Testis (tissue), 3 donors: ENCODE results near the gene IFNL4. TPM values are rescaled to one million over a fixed set of nuclear protein-coding genes. Genes with fewer than 3 reads are reported as not detected.

Experiments used
- DNase-seq: peaks from one replicate; pipeline ENCODE4 v3.0.0-alpha.2; 2019
- H3K27ac ChIP-seq, 2 donors: fragments of 200-600 bp; sonication (generic); one replicate each; pipeline ENCODE4 v1.5.1; 2019
- H3K27me3 ChIP-seq: fragments of 200-600 bp; sonication (generic); one replicate; pipeline ENCODE4 v1.5.1; 2019
- H3K36me3 ChIP-seq: fragments of 200-600 bp; sonication (generic); one replicate; pipeline ENCODE4 v1.5.1; 2017; ENCODE audit warnings: low read depth; ENCODE audit errors: missing control alignments
- H3K4me1 ChIP-seq: fragments of 200-600 bp; sonication (generic); one replicate; pipeline ENCODE4 v1.5.1; 2019
- H3K4me3 ChIP-seq, 2 donors: fragments of 200-600 bp; sonication (generic); one replicate each; pipeline ENCODE4 v1.5.1; 2017 to 2019
- H3K9me3 ChIP-seq: fragments of 200-600 bp; sonication (generic); one replicate; pipeline ENCODE4 v1.5.1; 2017
- POLR2A ChIP-seq: fragments of 450-650 bp; IDR thresholded peaks from one replicate; pipeline ENCODE4 v1.6.1; 2017; ENCODE audit warnings: antibody characterized with exemption, mild to moderate bottlenecking, moderate library complexity
- WGBS, 2 donors: methylation state at CpG; one replicate each; pipeline ENCODE4 v1.1.5; 2018; 5-methylcytosine and 5-hydroxymethylcytosine counted together
- intact Hi-C: fragments of 100-400 bp; cut with DNase I; formaldehyde crosslinking; loops from one replicate; pipeline ENCODE4 v1.15.1; 2023; ENCODE audit warnings: low total_unique reads
- polyA plus RNA-seq: library from polyadenylated mRNA; stranded (reverse); fragments of 350-450 nt; fragmentation: Illumina TruSeq; extraction: RNeasy Lipid Tissue Mini Kit (QIAGEN cat#74804); gene quantifications from one replicate; pipeline ENCODE4 v1.2.3, GENCODE V29; 2014; ENCODE audit warnings: low read depth, low replicate concordance; ENCODE audit not compliant: insufficient read depth
- total RNA-seq, 2 donors: library from RNA; depleted of rRNA; stranded (reverse); fragments of >200 nt; gene quantifications; one replicate each; pipeline ENCODE4 v1.2.3, GENCODE V29; 2016
- TF ChIP-seq, protein P1 (sequence below), 3 experiments: fragments of 450-650 bp in 2 of 3; fragments of 200-600 bp in 1 of 3; sonication (generic) in 1 of 3; IDR thresholded peaks; one replicate each; pipeline ENCODE4 v1.5.1; 2016 to 2019; ENCODE audit warnings: antibody characterized with exemption in 3 of 3, mild to moderate bottlenecking in 2 of 3, moderate library complexity in 1 of 3

Gene IFNL4
- total and polyA plus RNA-seq, 3 donors from 2014 or later, result not detected

DNA sequence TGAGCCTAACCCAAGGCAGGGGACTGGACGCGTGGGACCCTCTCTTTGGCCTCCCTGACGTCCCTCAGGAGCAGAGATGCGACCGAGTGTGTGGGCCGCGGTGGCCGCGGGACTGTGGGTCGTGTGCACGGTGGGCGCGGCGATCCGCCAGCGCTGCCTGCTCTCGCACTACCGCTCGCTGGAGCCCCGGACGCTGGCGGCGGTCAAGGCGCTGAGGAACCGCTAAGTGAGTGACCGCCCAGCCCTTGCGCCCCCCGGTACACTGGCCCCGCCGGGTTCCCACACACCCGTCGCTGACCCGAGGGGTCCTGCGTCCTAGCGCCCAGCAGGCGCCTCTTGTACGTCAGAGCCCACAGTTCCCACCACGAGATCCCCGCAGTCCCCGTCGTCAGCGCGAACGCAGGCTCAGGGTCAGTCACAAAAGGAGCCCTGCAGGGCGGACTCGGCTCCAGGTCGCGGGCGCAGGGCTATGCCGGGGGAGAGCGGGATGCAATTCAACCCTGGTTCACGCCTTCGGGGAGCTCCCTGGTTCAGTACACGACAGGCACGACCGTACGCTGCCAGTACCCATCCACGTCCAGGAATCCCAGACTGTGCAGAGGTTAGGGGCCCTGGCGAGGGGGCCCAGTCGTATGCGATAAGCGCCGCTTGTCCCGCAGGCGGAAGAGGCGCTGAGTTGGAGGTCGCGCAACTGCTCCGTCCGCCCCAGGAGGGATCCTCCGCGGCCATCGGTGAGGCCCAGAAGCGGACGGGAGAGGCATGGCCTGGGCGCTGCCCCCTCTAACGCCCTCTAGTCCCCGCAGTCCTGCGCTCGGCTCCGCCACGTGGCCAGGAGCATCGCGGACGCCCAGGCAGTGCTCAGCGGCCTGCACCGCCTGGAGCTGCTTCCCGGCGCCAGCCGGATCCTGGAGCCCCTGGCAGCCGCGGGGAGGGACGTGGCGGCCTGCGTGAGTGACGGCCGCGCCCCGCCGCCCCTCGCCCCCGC, 15.9 kb upstream of the IFNL4 start:
- no peaks in the 10 kb centered on the region for H3K27me3 ChIP-seq
- TF ChIP-seq, protein P1, sequence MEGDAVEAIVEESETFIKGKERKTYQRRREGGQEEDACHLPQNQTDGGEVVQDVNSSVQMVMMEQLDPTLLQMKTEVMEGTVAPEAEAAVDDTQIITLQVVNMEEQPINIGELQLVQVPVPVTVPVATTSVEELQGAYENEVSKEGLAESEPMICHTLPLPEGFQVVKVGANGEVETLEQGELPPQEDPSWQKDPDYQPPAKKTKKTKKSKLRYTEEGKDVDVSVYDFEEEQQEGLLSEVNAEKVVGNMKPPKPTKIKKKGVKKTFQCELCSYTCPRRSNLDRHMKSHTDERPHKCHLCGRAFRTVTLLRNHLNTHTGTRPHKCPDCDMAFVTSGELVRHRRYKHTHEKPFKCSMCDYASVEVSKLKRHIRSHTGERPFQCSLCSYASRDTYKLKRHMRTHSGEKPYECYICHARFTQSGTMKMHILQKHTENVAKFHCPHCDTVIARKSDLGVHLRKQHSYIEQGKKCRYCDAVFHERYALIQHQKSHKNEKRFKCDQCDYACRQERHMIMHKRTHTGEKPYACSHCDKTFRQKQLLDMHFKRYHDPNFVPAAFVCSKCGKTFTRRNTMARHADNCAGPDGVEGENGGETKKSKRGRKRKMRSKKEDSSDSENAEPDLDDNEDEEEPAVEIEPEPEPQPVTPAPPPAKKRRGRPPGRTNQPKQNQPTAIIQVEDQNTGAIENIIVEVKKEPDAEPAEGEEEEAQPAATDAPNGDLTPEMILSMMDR (IDR thresholded peaks at IDR 0.05), result no peak
- no peak for TF ChIP-seq POLR2A
- 3 to 4% methylated on average over 23 to 81 of the region's 102 CpGs for WGBS, 2 donors
- H3K4me1 ChIP-seq, result peaks cover 2% of the 10 kb centered on the region
- no peaks in the 10 kb centered on the region for H3K9me3 ChIP-seq
- no peak overlapping the region for H3K27ac ChIP-seq
- intact Hi-C loops, result no loop called here
- peak; percentile 22 for DNase-seq
- H3K4me3 ChIP-seq, result peak overlapping the region; percentile 12 to 39
- H3K36me3 ChIP-seq, result no peaks in the 10 kb centered on the region

DNA sequence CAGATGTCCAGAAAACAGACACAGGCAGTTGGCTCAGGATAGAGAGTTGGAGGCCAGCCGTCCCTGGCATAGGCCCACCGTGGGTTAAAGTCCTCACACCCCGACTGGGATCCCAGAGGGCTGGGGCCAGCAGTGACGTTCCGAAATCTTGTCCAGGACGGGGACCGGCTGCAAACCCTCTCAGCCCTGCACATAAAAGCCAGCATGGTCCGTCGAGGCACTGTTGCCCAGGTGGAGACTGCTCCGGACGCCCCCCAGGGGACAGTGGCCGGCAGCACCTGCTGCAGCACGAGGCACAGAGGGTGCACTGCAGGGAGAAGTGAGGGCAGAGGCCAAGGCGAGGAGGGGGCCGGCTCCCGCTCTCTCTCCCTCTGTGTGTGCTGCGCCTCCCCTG, 15.3 kb upstream of the IFNL4 start:
- H3K27me3 ChIP-seq, result no peaks in the 10 kb centered on the region
- DNase-seq, result no peak
- peak overlapping the region in 1 of 2 donors; percentile 39 for H3K4me3 ChIP-seq
- H3K36me3 ChIP-seq, result no peaks in the 10 kb centered on the region
- H3K9me3 ChIP-seq, result no peaks in the 10 kb centered on the region
- H3K27ac ChIP-seq, result no peak overlapping the region
- WGBS, 2 donors, result 7 to 12% methylated on average over 11 to 17 of the region's 17 CpGs
- peaks cover 2% of the 10 kb centered on the region for H3K4me1 ChIP-seq
- intact Hi-C loops, result no loop called here
- no peak for TF ChIP-seq POLR2A
- TF ChIP-seq, protein P1 (IDR thresholded peaks at IDR 0.05), result no peak

DNA sequence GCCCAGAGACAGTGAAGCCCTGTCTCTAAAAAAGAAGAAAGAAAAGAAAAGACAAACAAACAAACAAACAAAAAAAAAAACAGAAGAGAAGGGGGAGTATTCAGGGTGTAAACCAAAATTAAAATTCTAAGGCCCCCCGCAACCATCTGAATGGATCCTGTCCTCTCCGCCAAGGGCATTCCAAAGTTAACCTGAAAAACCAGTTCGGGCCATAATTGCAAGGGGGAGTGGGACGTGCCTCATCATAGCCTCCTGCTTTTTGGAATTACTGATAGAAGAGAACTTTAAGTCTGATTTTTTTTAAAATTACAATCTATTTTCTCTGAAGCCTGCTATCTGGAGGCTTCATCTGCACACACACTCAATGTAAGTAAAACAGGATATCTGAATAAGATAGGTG, 13.8 kb upstream of the IFNL4 start:
- Histone ChIP-seq H3K4me1 (peaks cover 2% of the 10 kb centered on the region), H3K27me3 (no peaks in the 10 kb centered on the region), H3K27ac (no peak overlapping the region), H3K36me3 (no peaks in the 10 kb centered on the region), H3K4me3 (no peak overlapping the region), H3K9me3 (no peaks in the 10 kb centered on the region)
- no peak for DNase-seq
- WGBS, 2 donors, result 85 to 92% methylated on average over 4 of the region's 4 CpGs
- intact Hi-C loops, result no loop called here
- TF ChIP-seq, protein P1 (IDR thresholded peaks at IDR 0.05), result no peak
- TF ChIP-seq POLR2A, result no peak

DNA sequence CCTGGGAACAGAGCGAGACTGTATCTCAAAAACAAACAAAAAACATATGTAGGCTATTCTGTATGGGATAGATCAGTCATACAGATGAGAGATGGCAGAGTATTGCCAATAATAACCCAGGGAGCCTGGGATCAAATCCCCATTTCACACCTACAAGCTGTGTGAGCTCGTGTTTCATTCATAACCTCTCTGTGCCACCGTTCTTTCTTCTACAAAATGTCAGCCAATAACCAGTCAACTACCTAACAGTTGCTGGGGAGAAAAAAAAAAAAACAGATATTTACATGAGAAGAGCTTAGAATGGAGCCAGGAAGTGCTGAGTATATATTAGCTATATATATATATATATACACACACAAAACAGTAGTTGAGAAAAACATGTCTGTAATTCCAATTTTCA, 13.0 kb upstream of the IFNL4 start:
- no peak for DNase-seq
- Histone ChIP-seq H3K9me3 (no peaks in the 10 kb centered on the region), H3K27me3 (no peaks in the 10 kb centered on the region), H3K36me3 (no peaks in the 10 kb centered on the region), H3K4me3 (no peak overlapping the region), H3K4me1 (peaks cover 2% of the 10 kb centered on the region), H3K27ac (no peak overlapping the region)
- intact Hi-C loops, result no loop called here
- TF ChIP-seq POLR2A, result no peak
- TF ChIP-seq, protein P1 (IDR thresholded peaks at IDR 0.05), result no peak
- 87 to 91% methylated on average over 3 of the region's 3 CpGs for WGBS, 2 donors
